Bronchial epithelial cell (primary cell): ENCODE results near the gene KRTAP27-1. TPM values are rescaled to one million over a fixed set of nuclear protein-coding genes. Genes with fewer than 3 reads are reported as not detected.

Experiments
- total RNA-seq: library from RNA; depleted of rRNA; stranded (reverse); fragments of >200 nt; gene quantifications from 2 replicates; pipeline ENCODE4 v1.2.1, GENCODE V29; 2014

KRTAP27-1 gene
- total RNA-seq, 1 donor from 2014 or later = not detected

Other genes with a start within 250 kb of the KRTAP27-1 start
- gene CLDN17, start 170.9 kb downstream of the KRTAP27-1 start, total RNA-seq = 2.3 TPM in 1 of 2 replicates, not detected in the other
- 0.26 and 0.51 TPM in 2 replicates for gene CLDN8, start 121.6 kb downstream of the KRTAP27-1 start, total RNA-seq
- not detected in 2 replicates for gene KRTAP24-1, start 54.7 kb downstream of the KRTAP27-1 start, total RNA-seq
- not detected in 2 replicates for gene KRTAP25-1, start 48.2 kb downstream of the KRTAP27-1 start, total RNA-seq
- gene KRTAP26-1, start 17.4 kb downstream of the KRTAP27-1 start, total RNA-seq = not detected in 2 replicates
- gene KRTAP23-1, start 10.9 kb upstream of the KRTAP27-1 start, total RNA-seq = not detected in 2 replicates
- not detected in 2 replicates for gene KRTAP13-2, start 34.6 kb upstream of the KRTAP27-1 start, total RNA-seq
- gene KRTAP13-1, start 58.3 kb upstream of the KRTAP27-1 start, total RNA-seq = not detected in 2 replicates
- gene KRTAP13-3, start 88.2 kb upstream of the KRTAP27-1 start, total RNA-seq = not detected in 2 replicates
- not detected in 2 replicates for gene KRTAP13-4, start 92.5 kb upstream of the KRTAP27-1 start, total RNA-seq
- not detected in 2 replicates for gene KRTAP15-1, start 102.6 kb upstream of the KRTAP27-1 start, total RNA-seq
- gene KRTAP19-1, start 142.7 kb upstream of the KRTAP27-1 start, total RNA-seq = not detected in 2 replicates
- gene KRTAP19-2, start 149.7 kb upstream of the KRTAP27-1 start, total RNA-seq = not detected in 2 replicates
- gene KRTAP19-3, start 154.3 kb upstream of the KRTAP27-1 start, total RNA-seq = not detected in 2 replicates
- not detected in 2 replicates for gene KRTAP19-4, start 159.5 kb upstream of the KRTAP27-1 start, total RNA-seq
- not detected in 2 replicates for gene KRTAP19-5, start 164.4 kb upstream of the KRTAP27-1 start, total RNA-seq
- gene KRTAP19-6, start 204.2 kb upstream of the KRTAP27-1 start, total RNA-seq = not detected in 2 replicates
- not detected in 2 replicates for gene KRTAP19-7, start 223.6 kb upstream of the KRTAP27-1 start, total RNA-seq